HEK293 (cell line): ENCODE results near the gene ICAM2.

Experiments used
- CTCF ChIA-PET: fragments of 350-600 bp; formaldehyde crosslinking; extraction: SDS; loops from one replicate; lab custom pipeline; 2021; ENCODE audit warnings: antibody characterized with exemption; lab: Yijun Ruan, JAX
- POLR2A ChIA-PET: fragments of 300-600 bp; formaldehyde crosslinking; extraction: SDS; loops from one replicate; lab custom pipeline; 2020; ENCODE audit warnings: antibody characterized with exemption, inconsistent platforms; lab: Yijun Ruan, JAX
- H3K27ac ChIP-seq: fragments of 200-500 bp; sonication (Bioruptor generic); 2 replicates; pipeline ENCODE4 v1.5.1; 2014; ENCODE audit warnings: low read depth, low read length, control low read depth, inconsistent platforms; ENCODE audit errors: extremely low read depth
- H3K36me3 ChIP-seq, 2 experiments: fragments of 200-500 bp in 1 of 2; sonication (Bioruptor generic) in 1 of 2; 1 replicate in 1 of 2; 2 replicates in 1 of 2; pipeline ENCODE4 v1.5.1; 2014 to 2017; ENCODE audit warnings: inconsistent platforms in 2 of 2, low read length in 2 of 2; ENCODE audit not compliant: control insufficient read depth in 2 of 2, insufficient read depth in 1 of 2
- H3K4me1 ChIP-seq: fragments of 200-500 bp; sonication (Bioruptor generic); 2 replicates; pipeline ENCODE4 v1.5.1; 2014; ENCODE audit warnings: mild to moderate bottlenecking, low read length, inconsistent platforms; ENCODE audit not compliant: control insufficient read depth, insufficient read depth
- H3K4me3 ChIP-seq: 2 replicates; pipeline ENCODE4 v1.5.1; 2011; ENCODE audit warnings: low read depth, mild to moderate bottlenecking, control low read depth, low read length, moderate library complexity
- H3K9me3 ChIP-seq: fragments of 200-500 bp; sonication (Bioruptor generic); 2 replicates; pipeline ENCODE4 v1.5.1; 2014; ENCODE audit warnings: low read depth, low read length, inconsistent platforms; ENCODE audit not compliant: control insufficient read depth, insufficient read depth
- GLI2 ChIP-seq: fragments of 450-650 bp; formaldehyde crosslinking; IDR thresholded peaks from 2 replicates; pipeline ENCODE4; 2017; ENCODE audit warnings: missing biosample characterization, missing genetic modification characterization, low read depth, borderline replicate concordance
- GLI4 ChIP-seq: fragments of 450-650 bp; formaldehyde crosslinking; IDR thresholded peaks from 2 replicates; pipeline ENCODE4 v1.5.1; 2016; ENCODE audit warnings: missing biosample characterization, missing genetic modification characterization
- HOXD13 ChIP-seq: sonication (generic); formaldehyde crosslinking; IDR thresholded peaks from 2 replicates; pipeline ENCODE4 v1.8.0; 2022; ENCODE audit warnings: missing genetic modification reagents, borderline replicate concordance
- MEIS1 ChIP-seq: sonication (generic); formaldehyde crosslinking; IDR thresholded peaks from 2 replicates; pipeline ENCODE4 v1.8.1; 2022; ENCODE audit warnings: missing genetic modification reagents, mild to moderate bottlenecking, borderline replicate concordance
- OVOL3 ChIP-seq: fragments of 450-650 bp; formaldehyde crosslinking; IDR thresholded peaks from 2 replicates; pipeline ENCODE4 v1.5.1; 2016; ENCODE audit warnings: missing biosample characterization, missing genetic modification characterization
- PRDM6 ChIP-seq: fragments of 450-650 bp; formaldehyde crosslinking; IDR thresholded peaks from 2 replicates; pipeline ENCODE4 v1.5.1; 2017; ENCODE audit warnings: missing biosample characterization, missing genetic modification characterization
- SCRT1 ChIP-seq: fragments of 450-650 bp; formaldehyde crosslinking; IDR thresholded peaks from 2 replicates; pipeline ENCODE4 v1.5.1; 2016; ENCODE audit warnings: missing biosample characterization, missing genetic modification characterization, borderline replicate concordance
- SP3 ChIP-seq: fragments of 450-650 bp; formaldehyde crosslinking; IDR thresholded peaks from 2 replicates; pipeline ENCODE4 v1.5.1; 2016; ENCODE audit warnings: missing biosample characterization, missing genetic modification characterization
- ZBTB6 ChIP-seq: fragments of 450-650 bp; formaldehyde crosslinking; IDR thresholded peaks from 2 replicates; pipeline ENCODE4 v1.5.1; 2017; ENCODE audit warnings: missing biosample characterization, missing genetic modification characterization
- ZFP3 ChIP-seq: fragments of 450-650 bp; formaldehyde crosslinking; IDR thresholded peaks from 2 replicates; pipeline ENCODE4 v1.5.1; 2016; ENCODE audit warnings: low read depth, missing biosample characterization, missing genetic modification characterization
- ZFP69B ChIP-seq: fragments of 450-650 bp; formaldehyde crosslinking; IDR thresholded peaks from 2 replicates; pipeline ENCODE4 v1.5.1; 2016; ENCODE audit warnings: missing biosample characterization, missing genetic modification characterization
- ZNF140 ChIP-seq: fragments of 450-650 bp; formaldehyde crosslinking; IDR thresholded peaks from 2 replicates; pipeline ENCODE4 v1.5.1; 2016; ENCODE audit warnings: missing biosample characterization, missing genetic modification characterization
- ZNF155 ChIP-seq: fragments of 450-650 bp; formaldehyde crosslinking; IDR thresholded peaks from 2 replicates; pipeline ENCODE4 v1.5.1; 2016; ENCODE audit warnings: missing biosample characterization, missing genetic modification characterization
- ZNF169 ChIP-seq: fragments of 450-650 bp; formaldehyde crosslinking; IDR thresholded peaks from 2 replicates; pipeline ENCODE4 v1.5.1; 2016; ENCODE audit warnings: missing biosample characterization, missing genetic modification characterization
- ZNF214 ChIP-seq: fragments of 450-650 bp; formaldehyde crosslinking; IDR thresholded peaks from 2 replicates; pipeline ENCODE4 v1.5.1; 2017; ENCODE audit warnings: missing biosample characterization, mild to moderate bottlenecking, missing genetic modification characterization, borderline replicate concordance
- ZNF426 ChIP-seq: fragments of 450-650 bp; formaldehyde crosslinking; IDR thresholded peaks from 2 replicates; pipeline ENCODE4 v1.5.1; 2017; ENCODE audit warnings: missing biosample characterization, missing genetic modification characterization, mild to moderate bottlenecking, inconsistent platforms, moderate library complexity
- ZNF704 ChIP-seq: fragments of 450-650 bp; formaldehyde crosslinking; IDR thresholded peaks from 2 replicates; pipeline ENCODE4 v1.5.1; 2016; ENCODE audit warnings: missing biosample characterization, missing genetic modification characterization
- ZNF747 ChIP-seq: fragments of 450-650 bp; formaldehyde crosslinking; IDR thresholded peaks from 2 replicates; pipeline ENCODE4 v1.5.1; 2016; ENCODE audit warnings: missing biosample characterization, missing genetic modification characterization
- ZNF791 ChIP-seq: fragments of 450-650 bp; formaldehyde crosslinking; IDR thresholded peaks from 2 replicates; pipeline ENCODE4 v1.5.1; 2016; ENCODE audit warnings: missing biosample characterization, missing genetic modification characterization
- ZSCAN30 ChIP-seq: fragments of 450-650 bp; IDR thresholded peaks from 2 replicates; pipeline ENCODE4 v1.5.1; 2018; ENCODE audit warnings: missing biosample characterization, mild to moderate bottlenecking, missing genetic modification characterization, moderate library complexity
- TF ChIP-seq, protein P1 (sequence below): fragments of 450-650 bp; formaldehyde crosslinking; optimal IDR thresholded peaks from 2 replicates; pipeline ENCODE3; 2016; ENCODE audit warnings: missing biosample characterization, mild to moderate bottlenecking, missing genetic modification characterization
- TF ChIP-seq, protein P2 (sequence below): fragments of 450-650 bp; formaldehyde crosslinking; IDR thresholded peaks from 2 replicates; pipeline ENCODE4 v1.5.1; 2017; ENCODE audit warnings: missing biosample characterization, mild to moderate bottlenecking, missing genetic modification characterization, moderate library complexity

Gene ICAM2

GRCh38 chr17:64042700-64043485 is 22.5 kb upstream of the ICAM2 start:
- POLR2A ChIA-PET: no interaction called here
- H3K4me3 ChIP-seq: no peak overlapping the region
- no peaks in the 10 kb centered on the region for H3K9me3 ChIP-seq
- H3K36me3 ChIP-seq: peaks cover 0 to 66% of the 10 kb centered on the region in 2 experiments; a peak in 1 of 3 replicates
- TF ChIP-seq ZSCAN30 (tag by site-specific recombination): no peak
- H3K4me1 ChIP-seq: no peaks in the 10 kb centered on the region
- CTCF ChIA-PET: interaction anchor here (0.6 to 2.0 kb wide), 6 partner anchors 11 to 124 kb away, joined by 3 to 16 read pairs (median 4); partner anchors contain the start of gene GH1
- no peak overlapping the region for H3K27ac ChIP-seq

- POLR2A ChIA-PET: no interaction called here
- no peaks in the 10 kb centered on the region for H3K4me1 ChIP-seq
- H3K27ac ChIP-seq: no peak overlapping the region
- H3K9me3 ChIP-seq: no peaks in the 10 kb centered on the region
- peaks cover 0 to 62% of the 10 kb centered on the region in 2 experiments; a peak in 1 of 3 replicates for H3K36me3 ChIP-seq
- H3K4me3 ChIP-seq: no peak overlapping the region
- no peak for TF ChIP-seq ZNF140
- TF ChIP-seq, protein P1, sequence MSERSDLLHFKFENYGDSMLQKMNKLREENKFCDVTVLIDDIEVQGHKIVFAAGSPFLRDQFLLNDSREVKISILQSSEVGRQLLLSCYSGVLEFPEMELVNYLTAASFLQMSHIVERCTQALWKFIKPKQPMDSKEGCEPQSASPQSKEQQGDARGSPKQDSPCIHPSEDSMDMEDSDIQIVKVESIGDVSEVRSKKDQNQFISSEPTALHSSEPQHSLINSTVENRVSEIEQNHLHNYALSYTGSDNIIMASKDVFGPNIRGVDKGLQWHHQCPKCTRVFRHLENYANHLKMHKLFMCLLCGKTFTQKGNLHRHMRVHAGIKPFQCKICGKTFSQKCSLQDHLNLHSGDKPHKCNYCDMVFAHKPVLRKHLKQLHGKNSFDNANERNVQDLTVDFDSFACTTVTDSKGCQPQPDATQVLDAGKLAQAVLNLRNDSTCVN (tag by site-specific recombination): no peak
- TF ChIP-seq, all 188 proteins: peak for 0
- CTCF ChIA-PET: interaction anchor here (0.6 to 2.0 kb wide), 7 partner anchors 10 to 123 kb away, joined by 3 to 16 read pairs (median 4); partner anchors contain the start of gene GH1
Measured at GRCh38 chr17:64041912-64042311, 21.5 kb upstream of the ICAM2 start.

DNA sequence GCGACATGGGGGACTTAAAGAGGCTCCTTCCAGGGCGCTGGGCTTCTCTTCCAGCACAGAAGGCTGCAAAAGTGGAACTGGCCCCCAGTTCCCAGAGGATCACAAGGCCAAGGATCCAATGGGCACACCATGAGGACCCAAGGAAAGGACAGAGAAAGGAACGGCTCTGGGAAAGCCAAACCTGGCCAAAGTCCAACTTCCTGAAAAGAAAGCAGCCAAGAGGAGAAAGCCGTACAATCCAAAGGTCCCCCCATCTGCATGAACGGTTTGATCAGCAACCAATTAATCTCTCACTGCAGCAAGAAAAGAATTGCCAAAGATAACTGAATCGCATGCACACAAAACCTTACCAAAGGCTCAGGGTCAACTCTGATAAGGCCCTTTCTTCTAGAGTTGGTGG is 19.8 kb upstream of the ICAM2 start:
- no peak for TF ChIP-seq ZNF426
- TF ChIP-seq, protein P2, sequence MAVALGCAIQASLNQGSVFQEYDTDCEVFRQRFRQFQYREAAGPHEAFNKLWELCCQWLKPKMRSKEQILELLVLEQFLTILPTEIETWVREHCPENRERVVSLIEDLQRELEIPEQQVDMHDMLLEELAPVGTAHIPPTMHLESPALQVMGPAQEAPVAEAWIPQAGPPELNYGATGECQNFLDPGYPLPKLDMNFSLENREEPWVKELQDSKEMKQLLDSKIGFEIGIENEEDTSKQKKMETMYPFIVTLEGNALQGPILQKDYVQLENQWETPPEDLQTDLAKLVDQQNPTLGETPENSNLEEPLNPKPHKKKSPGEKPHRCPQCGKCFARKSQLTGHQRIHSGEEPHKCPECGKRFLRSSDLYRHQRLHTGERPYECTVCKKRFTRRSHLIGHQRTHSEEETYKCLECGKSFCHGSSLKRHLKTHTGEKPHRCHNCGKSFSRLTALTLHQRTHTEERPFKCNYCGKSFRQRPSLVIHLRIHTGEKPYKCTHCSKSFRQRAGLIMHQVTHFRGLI: no peak
- no peak for TF ChIP-seq ZFP69B (tag by site-specific recombination)
- TF ChIP-seq ZNF155: no peak
- TF ChIP-seq SP3 (tag by site-specific recombination): no peak
- TF ChIP-seq ZNF747 (tag by site-specific recombination): no peak
- TF ChIP-seq PRDM6 (tag by site-specific recombination): no peak
- TF ChIP-seq ZNF791 (tag by site-specific recombination): no peak
- TF ChIP-seq GLI4 (tag by site-specific recombination): no peak
- no peak for TF ChIP-seq GLI2 (tag by site-specific recombination)
- no peak for TF ChIP-seq ZNF704 (tag by site-specific recombination)
- no peak for TF ChIP-seq ZBTB6
- TF ChIP-seq ZNF169 (tag by site-specific recombination): no peak
- no peak for TF ChIP-seq ZFP3
- TF ChIP-seq MEIS1: no peak
- TF ChIP-seq HOXD13 (CRISPR knock-in tag): no peak
- TF ChIP-seq ZNF214 (tag by site-specific recombination): no peak
- TF ChIP-seq SCRT1: no peak
- no peak for TF ChIP-seq OVOL3 (tag by site-specific recombination)
- TF ChIP-seq, all 188 proteins: peak for 0
- no peaks in the 10 kb centered on the region for H3K9me3 ChIP-seq
- no peak overlapping the region for H3K27ac ChIP-seq
- POLR2A ChIA-PET: no interaction called here
- CTCF ChIA-PET: interaction anchor here (1.1 to 1.2 kb wide), 2 partner anchors 10 to 93 kb away, joined by 3 to 4 read pairs; no protein-coding TSS in a partner anchor
- H3K4me1 ChIP-seq: no peaks in the 10 kb centered on the region
- peaks cover 0 to 45% of the 10 kb centered on the region in 2 experiments; a peak in 1 of 3 replicates for H3K36me3 ChIP-seq
- no peak overlapping the region for H3K4me3 ChIP-seq
